Measurements from ENCODE around the gene COL27A1. TPM values are rescaled to one million over a fixed set of nuclear protein-coding genes. Genes with fewer than 3 reads are reported as not detected.

COL27A1 gene
- total and polyA plus RNA-seq, 9 of the 15 experiments (the other 6 are each of a cell fraction or from before 2014, with no cell fraction given), result 0.07 TPM; not detected in 8

DNA sequence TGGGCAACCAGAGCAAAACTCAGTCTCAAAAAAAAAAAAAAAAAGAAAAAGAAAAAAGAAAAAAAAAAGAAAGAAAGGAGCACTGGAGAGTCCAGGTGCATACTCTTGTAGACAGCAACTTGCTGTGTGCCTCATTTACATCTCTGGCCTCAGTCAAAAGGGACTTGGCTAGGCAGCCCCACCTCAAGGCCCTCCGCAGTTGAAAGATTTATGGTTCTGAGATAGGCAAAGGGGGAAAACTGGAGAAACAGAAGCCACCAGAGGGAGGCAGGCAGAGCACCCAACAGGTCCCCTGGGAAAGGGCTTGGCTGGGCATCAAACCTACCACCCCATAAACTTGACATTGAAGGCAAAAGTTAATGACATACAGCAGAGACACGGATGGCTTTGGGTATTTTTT, 180.4 kb downstream of the COL27A1 start:
- peak in 2 of 4 experiments; percentile 16 to 24 for DNase-seq (ENCODE audit: extremely low read depth in 1 of 4, low spot score in 3 of 4)
- no TSS peak for BruUV-seq (replicated peaks)
- no peaks in the 10 kb centered on the region for H3K9me3 ChIP-seq (replicated peaks; ENCODE audit: control insufficient read depth, insufficient read depth, low read depth, low read length)
- in situ Hi-C loops (cut with MboI) (no loop called here), intact Hi-C loops (cut with micrococcal nuclease) (loop anchor here (5.0 kb wide), 2 partner anchors 167 to 317 kb away; no protein-coding TSS in a partner anchor)
- no peak overlapping the region for H3K9ac ChIP-seq (ENCODE audit: insufficient read depth in 1 of 2, low read depth in 2 of 2, low read length in 2 of 2)
- POLR2A ChIA-PET, result no interaction called here
- TF ChIP-seq MEIS2 (IDR thresholded peaks at IDR 0.05; ENCODE audit: partially characterized antibody) (peak; percentile 95), ZNF695 (CRISPR knock-in tag; IDR thresholded peaks at IDR 0.05) (no peak), LEF1 (IDR thresholded peaks at IDR 0.05) (no peak), ZFP36 (IDR thresholded peaks at IDR 0.05; ENCODE audit: low read depth, low read length, partially characterized antibody) (peak; percentile 61), RBM22 (IDR thresholded peaks at IDR 0.05; ENCODE audit: low read depth, low read length, poor library complexity, severe bottlenecking) (peak; percentile 18)
- TF ChIP-seq, protein P1, sequence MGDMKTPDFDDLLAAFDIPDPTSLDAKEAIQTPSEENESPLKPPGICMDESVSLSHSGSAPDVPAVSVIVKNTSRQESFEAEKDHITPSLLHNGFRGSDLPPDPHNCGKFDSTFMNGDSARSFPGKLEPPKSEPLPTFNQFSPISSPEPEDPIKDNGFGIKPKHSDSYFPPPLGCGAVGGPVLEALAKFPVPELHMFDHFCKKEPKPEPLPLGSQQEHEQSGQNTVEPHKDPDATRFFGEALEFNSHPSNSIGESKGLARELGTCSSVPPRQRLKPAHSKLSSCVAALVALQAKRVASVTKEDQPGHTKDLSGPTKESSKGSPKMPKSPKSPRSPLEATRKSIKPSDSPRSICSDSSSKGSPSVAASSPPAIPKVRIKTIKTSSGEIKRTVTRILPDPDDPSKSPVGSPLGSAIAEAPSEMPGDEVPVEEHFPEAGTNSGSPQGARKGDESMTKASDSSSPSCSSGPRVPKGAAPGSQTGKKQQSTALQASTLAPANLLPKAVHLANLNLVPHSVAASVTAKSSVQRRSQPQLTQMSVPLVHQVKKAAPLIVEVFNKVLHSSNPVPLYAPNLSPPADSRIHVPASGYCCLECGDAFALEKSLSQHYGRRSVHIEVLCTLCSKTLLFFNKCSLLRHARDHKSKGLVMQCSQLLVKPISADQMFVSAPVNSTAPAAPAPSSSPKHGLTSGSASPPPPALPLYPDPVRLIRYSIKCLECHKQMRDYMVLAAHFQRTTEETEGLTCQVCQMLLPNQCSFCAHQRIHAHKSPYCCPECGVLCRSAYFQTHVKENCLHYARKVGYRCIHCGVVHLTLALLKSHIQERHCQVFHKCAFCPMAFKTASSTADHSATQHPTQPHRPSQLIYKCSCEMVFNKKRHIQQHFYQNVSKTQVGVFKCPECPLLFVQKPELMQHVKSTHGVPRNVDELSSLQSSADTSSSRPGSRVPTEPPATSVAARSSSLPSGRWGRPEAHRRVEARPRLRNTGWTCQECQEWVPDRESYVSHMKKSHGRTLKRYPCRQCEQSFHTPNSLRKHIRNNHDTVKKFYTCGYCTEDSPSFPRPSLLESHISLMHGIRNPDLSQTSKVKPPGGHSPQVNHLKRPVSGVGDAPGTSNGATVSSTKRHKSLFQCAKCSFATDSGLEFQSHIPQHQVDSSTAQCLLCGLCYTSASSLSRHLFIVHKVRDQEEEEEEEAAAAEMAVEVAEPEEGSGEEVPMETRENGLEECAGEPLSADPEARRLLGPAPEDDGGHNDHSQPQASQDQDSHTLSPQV (IDR thresholded peaks at IDR 0.05), result no peak
- TF ChIP-seq, protein P2, sequence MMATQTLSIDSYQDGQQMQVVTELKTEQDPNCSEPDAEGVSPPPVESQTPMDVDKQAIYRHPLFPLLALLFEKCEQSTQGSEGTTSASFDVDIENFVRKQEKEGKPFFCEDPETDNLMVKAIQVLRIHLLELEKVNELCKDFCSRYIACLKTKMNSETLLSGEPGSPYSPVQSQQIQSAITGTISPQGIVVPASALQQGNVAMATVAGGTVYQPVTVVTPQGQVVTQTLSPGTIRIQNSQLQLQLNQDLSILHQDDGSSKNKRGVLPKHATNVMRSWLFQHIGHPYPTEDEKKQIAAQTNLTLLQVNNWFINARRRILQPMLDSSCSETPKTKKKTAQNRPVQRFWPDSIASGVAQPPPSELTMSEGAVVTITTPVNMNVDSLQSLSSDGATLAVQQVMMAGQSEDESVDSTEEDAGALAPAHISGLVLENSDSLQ (IDR thresholded peaks at IDR 0.05), result peak; percentile 82
- TF ChIP-seq, protein P3, sequence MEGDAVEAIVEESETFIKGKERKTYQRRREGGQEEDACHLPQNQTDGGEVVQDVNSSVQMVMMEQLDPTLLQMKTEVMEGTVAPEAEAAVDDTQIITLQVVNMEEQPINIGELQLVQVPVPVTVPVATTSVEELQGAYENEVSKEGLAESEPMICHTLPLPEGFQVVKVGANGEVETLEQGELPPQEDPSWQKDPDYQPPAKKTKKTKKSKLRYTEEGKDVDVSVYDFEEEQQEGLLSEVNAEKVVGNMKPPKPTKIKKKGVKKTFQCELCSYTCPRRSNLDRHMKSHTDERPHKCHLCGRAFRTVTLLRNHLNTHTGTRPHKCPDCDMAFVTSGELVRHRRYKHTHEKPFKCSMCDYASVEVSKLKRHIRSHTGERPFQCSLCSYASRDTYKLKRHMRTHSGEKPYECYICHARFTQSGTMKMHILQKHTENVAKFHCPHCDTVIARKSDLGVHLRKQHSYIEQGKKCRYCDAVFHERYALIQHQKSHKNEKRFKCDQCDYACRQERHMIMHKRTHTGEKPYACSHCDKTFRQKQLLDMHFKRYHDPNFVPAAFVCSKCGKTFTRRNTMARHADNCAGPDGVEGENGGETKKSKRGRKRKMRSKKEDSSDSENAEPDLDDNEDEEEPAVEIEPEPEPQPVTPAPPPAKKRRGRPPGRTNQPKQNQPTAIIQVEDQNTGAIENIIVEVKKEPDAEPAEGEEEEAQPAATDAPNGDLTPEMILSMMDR (IDR thresholded peaks at IDR 0.05 in 2 of 3, conservative IDR thresholded peaks at IDR 0.05 in 1 of 3; ENCODE audit: insufficient read depth in 2 of 3, low read depth in 1 of 3, low read length in 3 of 3), result 0 out of 6 replicates have a peak, but pooled peaks of 1 of the 3 experiments have one; percentile 10
- TF ChIP-seq, protein P4, sequence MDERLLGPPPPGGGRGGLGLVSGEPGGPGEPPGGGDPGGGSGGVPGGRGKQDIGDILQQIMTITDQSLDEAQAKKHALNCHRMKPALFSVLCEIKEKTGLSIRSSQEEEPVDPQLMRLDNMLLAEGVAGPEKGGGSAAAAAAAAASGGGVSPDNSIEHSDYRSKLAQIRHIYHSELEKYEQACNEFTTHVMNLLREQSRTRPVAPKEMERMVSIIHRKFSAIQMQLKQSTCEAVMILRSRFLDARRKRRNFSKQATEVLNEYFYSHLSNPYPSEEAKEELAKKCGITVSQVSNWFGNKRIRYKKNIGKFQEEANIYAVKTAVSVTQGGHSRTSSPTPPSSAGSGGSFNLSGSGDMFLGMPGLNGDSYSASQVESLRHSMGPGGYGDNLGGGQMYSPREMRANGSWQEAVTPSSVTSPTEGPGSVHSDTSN (CRISPR knock-in tag; IDR thresholded peaks at IDR 0.05; ENCODE audit: low read depth), result no peak
- TF ChIP-seq, protein P4 (tag; conservative IDR thresholded peaks at IDR 0.05; ENCODE audit: low read depth), result peak; percentile 77
- no peak overlapping the region for H3K4me3 ChIP-seq
- H3K27ac ChIP-seq (ENCODE audit: extremely low read depth, low read depth, low read length), result no peak overlapping the region
- peaks cover 4% of the 10 kb centered on the region; the same call in 1 of the 3 replicates for H3K36me3 ChIP-seq (ENCODE audit: control insufficient read depth, insufficient read depth, low read length)
- H3K9me1 ChIP-seq (ENCODE audit: control insufficient read depth, insufficient read depth, low read length), result no peaks in the 10 kb centered on the region
- H3K4me1 ChIP-seq (replicated peaks in 1 of 2; ENCODE audit: control insufficient read depth in 2 of 2, insufficient read depth in 2 of 2, low read length in 2 of 2), result peaks cover 0 to 3% of the 10 kb centered on the region in 2 experiments; a peak in 1 of 5 replicates
- CTCF ChIA-PET (ENCODE audit: low intra/inter-chr PET ratio), result no interaction called here
- peaks cover 0 to 12% of the 10 kb centered on the region in 2 experiments; a peak in 2 of 5 replicates for H3K27me3 ChIP-seq (ENCODE audit: control insufficient read depth in 2 of 2, insufficient read depth in 2 of 2, low read length in 2 of 2)
- no peaks in the 10 kb centered on the region for H3K79me2 ChIP-seq (ENCODE audit: control insufficient read depth, insufficient read depth, low read length)
- H3K4me2 ChIP-seq (ENCODE audit: insufficient read depth, low read length), result no peak overlapping the region
- WGBS (ENCODE audit: insufficient coverage, low coverage, missing lambda C conversion rate), result 37% methylated on average over 2 of the region's 2 CpGs
- peaks cover 7% of the 10 kb centered on the region; the same call in 1 of the 2 replicates for H4K20me1 ChIP-seq (replicated peaks; ENCODE audit: control insufficient read depth, insufficient read depth, low read length)
- no peak for FAIRE-seq
- H2AFZ ChIP-seq (ENCODE audit: low read depth, low read length), result no peak overlapping the region
- peak; percentile 21 for ATAC-seq

Data from K562 (cell line).